Neural cell (in vitro differentiated cells): ENCODE data around the gene DBX1. TPM values are rescaled to one million over a fixed set of nuclear protein-coding genes. Genes with fewer than 3 reads are reported as not detected.

Experiments used
- H2AFZ ChIP-seq: fragments of 200-600, 300-800 bp; sonication (generic), shearing (Covaris generic); 2 replicates; pipeline ENCODE4 v1.6.0; 2014; ENCODE audit warnings: low read depth, mild to moderate bottlenecking, antibody characterized with exemption, low read length, moderate library complexity
- H3F3A ChIP-seq: fragments of 200-600 bp; shearing (Covaris generic); 2 replicates; pipeline ENCODE4 v1.6.1; 2016; ENCODE audit warnings: mild to moderate bottlenecking, moderate library complexity, mixed read lengths, antibody characterized with exemption, low read length; ENCODE audit not compliant: insufficient read depth, poor library complexity, severe bottlenecking
- H3K27ac ChIP-seq: fragments of 200-600, 300-800 bp; sonication (generic), shearing (Covaris generic); 2 replicates; pipeline ENCODE4 v1.5.1; 2014; ENCODE audit warnings: mild to moderate bottlenecking, low read length, moderate library complexity
- H3K27me3 ChIP-seq: fragments of 300-800, 200-600 bp; sonication (generic), shearing (Covaris generic); 2 replicates; pipeline ENCODE4 v1.6.0; 2014; ENCODE audit warnings: mild to moderate bottlenecking, low read depth, low read length, moderate library complexity; ENCODE audit not compliant: insufficient read depth
- H3K36me3 ChIP-seq: fragments of 300-800, 200-600 bp; sonication (generic), shearing (Covaris generic); 2 replicates; pipeline ENCODE4 v1.5.1; 2014; ENCODE audit warnings: mild to moderate bottlenecking, antibody characterized with exemption, low read length, moderate library complexity; ENCODE audit not compliant: insufficient read depth
- H3K4me2 ChIP-seq: fragments of 300-800, 200-600 bp; sonication (generic), shearing (Covaris generic); 2 replicates; pipeline ENCODE4 v1.6.0; 2014; ENCODE audit warnings: mild to moderate bottlenecking, low read length
- H3K4me3 ChIP-seq: fragments of 300-800, 200-600 bp; sonication (generic), shearing (Covaris generic); 2 replicates; pipeline ENCODE4 v1.5.1; 2014; ENCODE audit warnings: mild to moderate bottlenecking, low read length, moderate library complexity
- H3K79me2 ChIP-seq: fragments of 200-600 bp; shearing (Covaris generic); replicated peaks from 2 replicates; pipeline ENCODE4 v1.6.0; 2014; ENCODE audit warnings: mild to moderate bottlenecking, low read length, moderate library complexity; ENCODE audit not compliant: insufficient read depth
- H3K9ac ChIP-seq: fragments of 300-800, 200-600 bp; sonication (generic), shearing (Covaris generic); 2 replicates; pipeline ENCODE4 v1.6.1; 2016; ENCODE audit warnings: mild to moderate bottlenecking, low read length, mixed read lengths
- H3K9me2 ChIP-seq: fragments of 200-600 bp; shearing (Covaris generic); 2 replicates; pipeline ENCODE4 v1.6.1; 2016; ENCODE audit warnings: mild to moderate bottlenecking, low read length, mixed read lengths; ENCODE audit not compliant: insufficient read depth
- H3K9me3 ChIP-seq: fragments of 200-600, 300-800 bp; sonication (generic), shearing (Covaris generic); 2 replicates; pipeline ENCODE4 v1.6.1; 2016; ENCODE audit warnings: mild to moderate bottlenecking, mixed run types, low read length, moderate library complexity, mixed read lengths
- H4K20me1 ChIP-seq: fragments of 200-600 bp; shearing (Covaris generic); 2 replicates; pipeline ENCODE4 v1.6.1; 2016; ENCODE audit warnings: mild to moderate bottlenecking, mixed run types; ENCODE audit not compliant: insufficient read depth
- EP300 ChIP-seq: fragments of 450-650 bp; conservative IDR thresholded peaks from 2 replicates; pipeline ENCODE4 v1.6.1; 2014; ENCODE audit warnings: antibody characterized with exemption, mild to moderate bottlenecking, moderate library complexity; ENCODE audit not compliant: poor library complexity, severe bottlenecking
- EZH2 ChIP-seq: fragments of 200-600, 300-800 bp; shearing (Covaris generic), sonication (generic); IDR thresholded peaks from 2 replicates; pipeline ENCODE4 v1.6.1; 2014; ENCODE audit warnings: antibody characterized with exemption, low read length, borderline replicate concordance, mild to moderate bottlenecking; ENCODE audit not compliant: insufficient read depth, poor library complexity, severe bottlenecking
- MXI1 ChIP-seq: fragments of 450-650 bp; conservative IDR thresholded peaks from 2 replicates; pipeline ENCODE4 v1.6.1; 2014; ENCODE audit warnings: antibody characterized with exemption, mild to moderate bottlenecking; ENCODE audit not compliant: poor library complexity, severe bottlenecking
- POLR2AphosphoS5 ChIP-seq: IDR thresholded peaks from 2 replicates; pipeline ENCODE4 v1.6.1; 2012
- RAD21 ChIP-seq: fragments of 450-650 bp; conservative IDR thresholded peaks from 2 replicates; pipeline ENCODE4 v1.6.1; 2014; ENCODE audit warnings: antibody characterized with exemption, mild to moderate bottlenecking, moderate library complexity
- SMC3 ChIP-seq: fragments of 450-650 bp; conservative IDR thresholded peaks from 2 replicates; pipeline ENCODE4 v1.6.1; 2014; ENCODE audit warnings: antibody characterized with exemption, mild to moderate bottlenecking, moderate library complexity; ENCODE audit not compliant: poor library complexity
- TAF1 ChIP-seq: IDR thresholded peaks from 2 replicates; pipeline ENCODE4 v1.6.1; 2012; ENCODE audit warnings: low read depth
- polyA plus RNA-seq: library from polyadenylated mRNA; depleted of rRNA; stranded (reverse); fragments of >200 nt; gene quantifications from 2 replicates; pipeline ENCODE4 v1.2.3, GENCODE V29; 2014
- TF ChIP-seq, protein P1 (sequence below): fragments of 450-650 bp; IDR thresholded peaks from 2 replicates; pipeline ENCODE4 v1.5.1; 2014; ENCODE audit warnings: antibody characterized with exemption, mild to moderate bottlenecking, moderate library complexity; ENCODE audit not compliant: poor library complexity, severe bottlenecking
- TF ChIP-seq, protein P2 (sequence below): IDR thresholded peaks from 2 replicates; pipeline ENCODE4 v1.6.1; 2012; ENCODE audit warnings: borderline replicate concordance

DBX1 gene
- polyA plus RNA-seq, 1 donor from 2014 or later = not detected

DNA sequence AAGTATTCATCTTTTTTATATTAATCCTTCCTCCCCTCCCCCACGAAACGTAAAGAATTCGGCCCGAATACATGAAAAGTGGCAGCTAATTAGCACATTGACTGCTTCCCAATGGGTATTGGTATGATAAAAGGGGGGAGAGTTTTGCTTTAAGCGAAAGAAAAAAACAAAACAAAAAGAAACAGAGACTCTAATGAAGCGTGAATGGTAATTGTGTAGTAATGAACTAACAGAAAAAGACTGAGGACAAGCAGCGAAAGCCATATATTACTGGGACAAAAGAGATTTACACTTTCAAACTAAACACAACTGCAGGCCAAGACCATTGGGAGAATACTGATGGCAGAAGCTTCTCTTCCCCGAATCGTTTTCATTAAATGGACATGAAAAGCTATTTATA, 2.5 kb downstream of the DBX1 start:
- Histone ChIP-seq H2AFZ (no peak overlapping the region), H3K4me3 (no peak overlapping the region), H3K9ac (no peak overlapping the region), H3K4me2 (no peak overlapping the region), H3K36me3 (no peaks in the 10 kb centered on the region), H3K79me2 (no peaks in the 10 kb centered on the region), H3K9me3 (peaks cover 5% of the 10 kb centered on the region), H3K27ac (no peak overlapping the region), H3K9me2 (no peaks in the 10 kb centered on the region), H3K27me3 (peaks cover 99% of the 10 kb centered on the region), H4K20me1 (no peaks in the 10 kb centered on the region), H3F3A (no peaks in the 10 kb centered on the region)
- TF ChIP-seq, protein P1, sequence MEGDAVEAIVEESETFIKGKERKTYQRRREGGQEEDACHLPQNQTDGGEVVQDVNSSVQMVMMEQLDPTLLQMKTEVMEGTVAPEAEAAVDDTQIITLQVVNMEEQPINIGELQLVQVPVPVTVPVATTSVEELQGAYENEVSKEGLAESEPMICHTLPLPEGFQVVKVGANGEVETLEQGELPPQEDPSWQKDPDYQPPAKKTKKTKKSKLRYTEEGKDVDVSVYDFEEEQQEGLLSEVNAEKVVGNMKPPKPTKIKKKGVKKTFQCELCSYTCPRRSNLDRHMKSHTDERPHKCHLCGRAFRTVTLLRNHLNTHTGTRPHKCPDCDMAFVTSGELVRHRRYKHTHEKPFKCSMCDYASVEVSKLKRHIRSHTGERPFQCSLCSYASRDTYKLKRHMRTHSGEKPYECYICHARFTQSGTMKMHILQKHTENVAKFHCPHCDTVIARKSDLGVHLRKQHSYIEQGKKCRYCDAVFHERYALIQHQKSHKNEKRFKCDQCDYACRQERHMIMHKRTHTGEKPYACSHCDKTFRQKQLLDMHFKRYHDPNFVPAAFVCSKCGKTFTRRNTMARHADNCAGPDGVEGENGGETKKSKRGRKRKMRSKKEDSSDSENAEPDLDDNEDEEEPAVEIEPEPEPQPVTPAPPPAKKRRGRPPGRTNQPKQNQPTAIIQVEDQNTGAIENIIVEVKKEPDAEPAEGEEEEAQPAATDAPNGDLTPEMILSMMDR = no peak

DNA sequence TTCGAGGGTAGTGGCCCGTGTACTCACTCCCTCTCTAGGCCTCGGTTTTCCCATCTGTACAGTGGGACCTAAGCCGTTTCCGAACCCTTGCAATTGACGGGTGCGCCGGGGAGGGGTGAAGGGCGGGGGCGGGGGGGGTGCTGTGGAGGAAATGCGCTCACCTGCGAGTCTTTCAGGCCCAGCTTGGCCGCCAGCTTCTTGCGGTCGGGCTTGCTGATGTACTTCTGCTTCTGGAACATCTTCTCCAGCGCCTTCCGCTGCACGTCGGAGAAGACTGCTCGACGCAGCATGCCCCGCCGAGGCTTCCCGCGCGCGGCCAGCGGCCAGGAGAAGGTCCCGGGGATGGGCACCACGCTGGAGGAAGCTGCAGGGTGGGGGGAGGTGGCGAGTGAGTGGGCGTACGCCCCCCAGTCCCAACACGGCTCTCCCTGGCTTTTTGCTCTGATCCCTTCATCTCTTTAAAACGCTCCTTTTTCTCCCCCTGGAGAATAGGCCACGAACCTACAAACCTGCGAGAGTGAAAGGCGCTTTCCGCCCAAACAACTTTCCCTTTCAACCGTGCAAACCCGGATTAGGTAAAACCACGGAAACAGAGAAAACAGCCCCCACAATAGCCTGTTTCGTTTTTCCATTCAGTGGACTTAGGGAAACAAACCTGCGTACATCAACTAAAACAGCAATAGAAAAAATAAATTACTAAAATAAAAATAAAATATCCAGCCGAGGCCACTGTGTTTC, 3.2 kb downstream of the DBX1 start:
- H2AFZ ChIP-seq = no peak overlapping the region

More for the DNA sequence above, 3.2 kb downstream of the DBX1 start:
- Histone ChIP-seq H3K9me2 (no peaks in the 10 kb centered on the region), H3K9ac (no peak overlapping the region), H3F3A (no peaks in the 10 kb centered on the region), H4K20me1 (no peaks in the 10 kb centered on the region), H3K4me2 (no peak overlapping the region), H3K27ac (no peak overlapping the region), H3K27me3 (peaks cover 92% of the 10 kb centered on the region), H3K79me2 (no peaks in the 10 kb centered on the region), H3K36me3 (no peaks in the 10 kb centered on the region), H3K4me3 (no peak overlapping the region), H3K9me3 (peaks cover 5% of the 10 kb centered on the region)
- TF ChIP-seq RAD21 = no peak
- TF ChIP-seq TAF1 = no peak
- no peak for TF ChIP-seq SMC3
- TF ChIP-seq, protein P2, sequence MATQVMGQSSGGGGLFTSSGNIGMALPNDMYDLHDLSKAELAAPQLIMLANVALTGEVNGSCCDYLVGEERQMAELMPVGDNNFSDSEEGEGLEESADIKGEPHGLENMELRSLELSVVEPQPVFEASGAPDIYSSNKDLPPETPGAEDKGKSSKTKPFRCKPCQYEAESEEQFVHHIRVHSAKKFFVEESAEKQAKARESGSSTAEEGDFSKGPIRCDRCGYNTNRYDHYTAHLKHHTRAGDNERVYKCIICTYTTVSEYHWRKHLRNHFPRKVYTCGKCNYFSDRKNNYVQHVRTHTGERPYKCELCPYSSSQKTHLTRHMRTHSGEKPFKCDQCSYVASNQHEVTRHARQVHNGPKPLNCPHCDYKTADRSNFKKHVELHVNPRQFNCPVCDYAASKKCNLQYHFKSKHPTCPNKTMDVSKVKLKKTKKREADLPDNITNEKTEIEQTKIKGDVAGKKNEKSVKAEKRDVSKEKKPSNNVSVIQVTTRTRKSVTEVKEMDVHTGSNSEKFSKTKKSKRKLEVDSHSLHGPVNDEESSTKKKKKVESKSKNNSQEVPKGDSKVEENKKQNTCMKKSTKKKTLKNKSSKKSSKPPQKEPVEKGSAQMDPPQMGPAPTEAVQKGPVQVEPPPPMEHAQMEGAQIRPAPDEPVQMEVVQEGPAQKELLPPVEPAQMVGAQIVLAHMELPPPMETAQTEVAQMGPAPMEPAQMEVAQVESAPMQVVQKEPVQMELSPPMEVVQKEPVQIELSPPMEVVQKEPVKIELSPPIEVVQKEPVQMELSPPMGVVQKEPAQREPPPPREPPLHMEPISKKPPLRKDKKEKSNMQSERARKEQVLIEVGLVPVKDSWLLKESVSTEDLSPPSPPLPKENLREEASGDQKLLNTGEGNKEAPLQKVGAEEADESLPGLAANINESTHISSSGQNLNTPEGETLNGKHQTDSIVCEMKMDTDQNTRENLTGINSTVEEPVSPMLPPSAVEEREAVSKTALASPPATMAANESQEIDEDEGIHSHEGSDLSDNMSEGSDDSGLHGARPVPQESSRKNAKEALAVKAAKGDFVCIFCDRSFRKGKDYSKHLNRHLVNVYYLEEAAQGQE = no peak
- no peak for TF ChIP-seq EZH2
- TF ChIP-seq, protein P1 = no peak
- TF ChIP-seq EP300 = no peak
- no peak for TF ChIP-seq MXI1
- no peak for TF ChIP-seq POLR2AphosphoS5
